ENCODE data around the gene P2RX1.
A peak's percentile ranks its signal among the peaks of the same experiment; 100 is the strongest.

P2RX1 gene

GRCh38 chr17:3924512-3925350 is 8.5 kb upstream of the P2RX1 start:
- no peak for DNase-seq (ENCODE audit: low read depth)

- no peak for DNase-seq (ENCODE audit: low read depth)
These were observed 7.4 kb upstream of the P2RX1 start for GRCh38 chr17:3923466-3924190.

- no peak for DNase-seq (ENCODE audit: low read depth)
These were observed 6.5 kb upstream of the P2RX1 start for GRCh38 chr17:3922765-3923164.

GRCh38 chr17:3921502-3922319 is 5.4 kb upstream of the P2RX1 start:
- no peak for DNase-seq (ENCODE audit: low read depth)

GRCh38 chr17:3921006-3921405 is 4.7 kb upstream of the P2RX1 start:
- no peak for DNase-seq (ENCODE audit: low read depth)

- DNase-seq (ENCODE audit: low read depth), result no peak
These were observed 2.9 kb upstream of the P2RX1 start for GRCh38 chr17:3919123-3919624.

- DNase-seq (ENCODE audit: low read depth), result no peak
These were observed 2.3 kb upstream of the P2RX1 start for GRCh38 chr17:3918372-3919122.

- no peak for DNase-seq (ENCODE audit: low read depth)
These were observed 1.2 kb upstream of the P2RX1 start for GRCh38 chr17:3917391-3917931.

- no peak for DNase-seq (ENCODE audit: low read depth)
These were observed 560 bp upstream of the P2RX1 start for GRCh38 chr17:3916825-3917224.

- no peak for DNase-seq (ENCODE audit: low read depth)
These were observed 677 bp downstream of the P2RX1 start for GRCh38 chr17:3915581-3915994.

- DNase-seq (ENCODE audit: low read depth), result no peak
These were observed 2.0 kb downstream of the P2RX1 start for GRCh38 chr17:3914312-3914670.

GRCh38 chr17:3913531-3914311 is 2.5 kb downstream of the P2RX1 start:
- peak; percentile 61 for DNase-seq (ENCODE audit: low read depth)

- DNase-seq (ENCODE audit: low read depth), result no peak
These were observed 3.4 kb downstream of the P2RX1 start for GRCh38 chr17:3912827-3913226.

- DNase-seq (ENCODE audit: low read depth), result peak; percentile 42
These were observed 4.8 kb downstream of the P2RX1 start for GRCh38 chr17:3911271-3912053.

GRCh38 chr17:3910420-3911270 is 5.6 kb downstream of the P2RX1 start:
- no peak for DNase-seq (ENCODE audit: low read depth)

- no peak for DNase-seq (ENCODE audit: low read depth)
These were observed 7.0 kb downstream of the P2RX1 start for GRCh38 chr17:3909257-3909656.

- DNase-seq (ENCODE audit: low read depth), result no peak
These were observed 8.6 kb downstream of the P2RX1 start for GRCh38 chr17:3907483-3908216.

GRCh38 chr17:3906881-3907280 is 9.4 kb downstream of the P2RX1 start:
- no peak for DNase-seq (ENCODE audit: low read depth)

Measured in activated T-helper 1 cell treated with Interleukin-2 at 50 U/mL for 16 hours (primary cell).